HEK293 (cell line): Measurements from ENCODE around the gene PCDHA7.

Experiments used
- HOXA7 ChIP-seq: sonication (generic); formaldehyde crosslinking; IDR thresholded peaks from 2 replicates; pipeline ENCODE4 v1.8.1; 2022; ENCODE audit warnings: missing genetic modification reagents, borderline replicate concordance
- KLF16 ChIP-seq: fragments of 450-650 bp; formaldehyde crosslinking; IDR thresholded peaks from 2 replicates; pipeline ENCODE4 v1.5.1; 2017; ENCODE audit warnings: missing biosample characterization, missing genetic modification characterization
- TCF7L2 ChIP-seq: IDR thresholded peaks from 2 replicates; pipeline ENCODE4 v1.6.1; 2011; ENCODE audit warnings: low read depth, mild to moderate bottlenecking, inconsistent platforms, low read length, moderate library complexity, borderline replicate concordance
- ZNF202 ChIP-seq: fragments of 450-650 bp; formaldehyde crosslinking; IDR thresholded peaks from 2 replicates; pipeline ENCODE4 v1.5.1; 2016; ENCODE audit warnings: missing biosample characterization, missing genetic modification characterization, borderline replicate concordance
- ZNF366 ChIP-seq: fragments of 450-650 bp; formaldehyde crosslinking; conservative IDR thresholded peaks from 2 replicates; pipeline ENCODE4 v1.5.1; 2016; ENCODE audit warnings: missing biosample characterization, missing genetic modification characterization
- ZNF416 ChIP-seq: fragments of 450-650 bp; formaldehyde crosslinking; IDR thresholded peaks from 2 replicates; pipeline ENCODE4 v1.5.1; 2016; ENCODE audit warnings: missing biosample characterization, missing genetic modification characterization
- ZNF777 ChIP-seq: fragments of 450-650 bp; formaldehyde crosslinking; IDR thresholded peaks from 2 replicates; pipeline ENCODE4 v1.5.1; 2017; ENCODE audit warnings: missing biosample characterization, missing genetic modification characterization, borderline replicate concordance
- TF ChIP-seq, protein P1 (sequence below): fragments of 450-650 bp; formaldehyde crosslinking; IDR thresholded peaks from 2 replicates; pipeline ENCODE4 v1.5.1; 2016; ENCODE audit warnings: missing biosample characterization, missing genetic modification characterization
- TF ChIP-seq, protein P2 (sequence below): fragments of 450-650 bp; formaldehyde crosslinking; IDR thresholded peaks from 2 replicates; pipeline ENCODE4 v1.5.1; 2016; ENCODE audit warnings: missing biosample characterization, missing genetic modification characterization, low read depth
- TF ChIP-seq, protein P3 (sequence below): fragments of 450-650 bp; formaldehyde crosslinking; IDR thresholded peaks from 2 replicates; pipeline ENCODE4 v1.5.1; 2017; ENCODE audit warnings: missing biosample characterization, mild to moderate bottlenecking, missing genetic modification characterization, moderate library complexity
- TF ChIP-seq, protein P4 (sequence below): fragments of 450-650 bp; formaldehyde crosslinking; IDR thresholded peaks from 2 replicates; pipeline ENCODE4 v1.5.1; 2016; ENCODE audit warnings: missing biosample characterization, missing genetic modification characterization

DNA sequence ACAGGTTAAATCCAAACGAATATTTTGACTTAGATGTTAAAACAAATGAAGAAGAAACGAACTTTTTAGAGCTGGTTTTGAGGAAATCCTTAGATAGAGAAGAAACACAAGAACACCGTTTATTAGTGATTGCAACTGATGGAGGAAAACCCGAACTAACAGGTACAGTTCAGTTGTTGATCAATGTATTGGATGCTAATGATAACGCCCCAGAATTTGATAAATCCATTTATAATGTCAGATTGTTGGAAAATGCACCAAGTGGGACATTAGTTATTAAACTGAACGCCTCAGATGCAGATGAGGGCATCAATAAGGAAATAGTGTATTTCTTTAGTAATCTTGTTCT is 11.8 kb upstream of the PCDHA7 start:
- TF ChIP-seq ZNF202 = no peak
- no peak for TF ChIP-seq HOXA7
- TF ChIP-seq ZNF416 (tag by site-specific recombination) = no peak
- TF ChIP-seq, protein P1, sequence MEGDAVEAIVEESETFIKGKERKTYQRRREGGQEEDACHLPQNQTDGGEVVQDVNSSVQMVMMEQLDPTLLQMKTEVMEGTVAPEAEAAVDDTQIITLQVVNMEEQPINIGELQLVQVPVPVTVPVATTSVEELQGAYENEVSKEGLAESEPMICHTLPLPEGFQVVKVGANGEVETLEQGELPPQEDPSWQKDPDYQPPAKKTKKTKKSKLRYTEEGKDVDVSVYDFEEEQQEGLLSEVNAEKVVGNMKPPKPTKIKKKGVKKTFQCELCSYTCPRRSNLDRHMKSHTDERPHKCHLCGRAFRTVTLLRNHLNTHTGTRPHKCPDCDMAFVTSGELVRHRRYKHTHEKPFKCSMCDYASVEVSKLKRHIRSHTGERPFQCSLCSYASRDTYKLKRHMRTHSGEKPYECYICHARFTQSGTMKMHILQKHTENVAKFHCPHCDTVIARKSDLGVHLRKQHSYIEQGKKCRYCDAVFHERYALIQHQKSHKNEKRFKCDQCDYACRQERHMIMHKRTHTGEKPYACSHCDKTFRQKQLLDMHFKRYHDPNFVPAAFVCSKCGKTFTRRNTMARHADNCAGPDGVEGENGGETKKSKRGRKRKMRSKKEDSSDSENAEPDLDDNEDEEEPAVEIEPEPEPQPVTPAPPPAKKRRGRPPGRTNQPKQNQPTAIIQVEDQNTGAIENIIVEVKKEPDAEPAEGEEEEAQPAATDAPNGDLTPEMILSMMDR = no peak
- TF ChIP-seq TCF7L2 = no peak
- TF ChIP-seq, protein P2, sequence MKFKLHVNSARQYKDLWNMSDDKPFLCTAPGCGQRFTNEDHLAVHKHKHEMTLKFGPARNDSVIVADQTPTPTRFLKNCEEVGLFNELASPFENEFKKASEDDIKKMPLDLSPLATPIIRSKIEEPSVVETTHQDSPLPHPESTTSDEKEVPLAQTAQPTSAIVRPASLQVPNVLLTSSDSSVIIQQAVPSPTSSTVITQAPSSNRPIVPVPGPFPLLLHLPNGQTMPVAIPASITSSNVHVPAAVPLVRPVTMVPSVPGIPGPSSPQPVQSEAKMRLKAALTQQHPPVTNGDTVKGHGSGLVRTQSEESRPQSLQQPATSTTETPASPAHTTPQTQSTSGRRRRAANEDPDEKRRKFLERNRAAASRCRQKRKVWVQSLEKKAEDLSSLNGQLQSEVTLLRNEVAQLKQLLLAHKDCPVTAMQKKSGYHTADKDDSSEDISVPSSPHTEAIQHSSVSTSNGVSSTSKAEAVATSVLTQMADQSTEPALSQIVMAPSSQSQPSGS (tag by site-specific recombination) = no peak
- no peak for TF ChIP-seq KLF16 (tag by site-specific recombination)
- TF ChIP-seq, protein P3, sequence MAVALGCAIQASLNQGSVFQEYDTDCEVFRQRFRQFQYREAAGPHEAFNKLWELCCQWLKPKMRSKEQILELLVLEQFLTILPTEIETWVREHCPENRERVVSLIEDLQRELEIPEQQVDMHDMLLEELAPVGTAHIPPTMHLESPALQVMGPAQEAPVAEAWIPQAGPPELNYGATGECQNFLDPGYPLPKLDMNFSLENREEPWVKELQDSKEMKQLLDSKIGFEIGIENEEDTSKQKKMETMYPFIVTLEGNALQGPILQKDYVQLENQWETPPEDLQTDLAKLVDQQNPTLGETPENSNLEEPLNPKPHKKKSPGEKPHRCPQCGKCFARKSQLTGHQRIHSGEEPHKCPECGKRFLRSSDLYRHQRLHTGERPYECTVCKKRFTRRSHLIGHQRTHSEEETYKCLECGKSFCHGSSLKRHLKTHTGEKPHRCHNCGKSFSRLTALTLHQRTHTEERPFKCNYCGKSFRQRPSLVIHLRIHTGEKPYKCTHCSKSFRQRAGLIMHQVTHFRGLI (tag by site-specific recombination) = no peak
- no peak for TF ChIP-seq ZNF366 (tag by site-specific recombination)
- no peak for TF ChIP-seq ZNF777 (tag by site-specific recombination)
- TF ChIP-seq, protein P4, sequence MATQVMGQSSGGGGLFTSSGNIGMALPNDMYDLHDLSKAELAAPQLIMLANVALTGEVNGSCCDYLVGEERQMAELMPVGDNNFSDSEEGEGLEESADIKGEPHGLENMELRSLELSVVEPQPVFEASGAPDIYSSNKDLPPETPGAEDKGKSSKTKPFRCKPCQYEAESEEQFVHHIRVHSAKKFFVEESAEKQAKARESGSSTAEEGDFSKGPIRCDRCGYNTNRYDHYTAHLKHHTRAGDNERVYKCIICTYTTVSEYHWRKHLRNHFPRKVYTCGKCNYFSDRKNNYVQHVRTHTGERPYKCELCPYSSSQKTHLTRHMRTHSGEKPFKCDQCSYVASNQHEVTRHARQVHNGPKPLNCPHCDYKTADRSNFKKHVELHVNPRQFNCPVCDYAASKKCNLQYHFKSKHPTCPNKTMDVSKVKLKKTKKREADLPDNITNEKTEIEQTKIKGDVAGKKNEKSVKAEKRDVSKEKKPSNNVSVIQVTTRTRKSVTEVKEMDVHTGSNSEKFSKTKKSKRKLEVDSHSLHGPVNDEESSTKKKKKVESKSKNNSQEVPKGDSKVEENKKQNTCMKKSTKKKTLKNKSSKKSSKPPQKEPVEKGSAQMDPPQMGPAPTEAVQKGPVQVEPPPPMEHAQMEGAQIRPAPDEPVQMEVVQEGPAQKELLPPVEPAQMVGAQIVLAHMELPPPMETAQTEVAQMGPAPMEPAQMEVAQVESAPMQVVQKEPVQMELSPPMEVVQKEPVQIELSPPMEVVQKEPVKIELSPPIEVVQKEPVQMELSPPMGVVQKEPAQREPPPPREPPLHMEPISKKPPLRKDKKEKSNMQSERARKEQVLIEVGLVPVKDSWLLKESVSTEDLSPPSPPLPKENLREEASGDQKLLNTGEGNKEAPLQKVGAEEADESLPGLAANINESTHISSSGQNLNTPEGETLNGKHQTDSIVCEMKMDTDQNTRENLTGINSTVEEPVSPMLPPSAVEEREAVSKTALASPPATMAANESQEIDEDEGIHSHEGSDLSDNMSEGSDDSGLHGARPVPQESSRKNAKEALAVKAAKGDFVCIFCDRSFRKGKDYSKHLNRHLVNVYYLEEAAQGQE (tag by site-specific recombination) = no peak
